ENCODE measurements around the gene CALU. TPM values are rescaled to one million over a fixed set of nuclear protein-coding genes. Genes with fewer than 3 reads are reported as not detected.

CALU gene
- total and polyA plus RNA-seq, 8 donors, result 8.7 to 46.0 (median 20.8) TPM

DNA sequence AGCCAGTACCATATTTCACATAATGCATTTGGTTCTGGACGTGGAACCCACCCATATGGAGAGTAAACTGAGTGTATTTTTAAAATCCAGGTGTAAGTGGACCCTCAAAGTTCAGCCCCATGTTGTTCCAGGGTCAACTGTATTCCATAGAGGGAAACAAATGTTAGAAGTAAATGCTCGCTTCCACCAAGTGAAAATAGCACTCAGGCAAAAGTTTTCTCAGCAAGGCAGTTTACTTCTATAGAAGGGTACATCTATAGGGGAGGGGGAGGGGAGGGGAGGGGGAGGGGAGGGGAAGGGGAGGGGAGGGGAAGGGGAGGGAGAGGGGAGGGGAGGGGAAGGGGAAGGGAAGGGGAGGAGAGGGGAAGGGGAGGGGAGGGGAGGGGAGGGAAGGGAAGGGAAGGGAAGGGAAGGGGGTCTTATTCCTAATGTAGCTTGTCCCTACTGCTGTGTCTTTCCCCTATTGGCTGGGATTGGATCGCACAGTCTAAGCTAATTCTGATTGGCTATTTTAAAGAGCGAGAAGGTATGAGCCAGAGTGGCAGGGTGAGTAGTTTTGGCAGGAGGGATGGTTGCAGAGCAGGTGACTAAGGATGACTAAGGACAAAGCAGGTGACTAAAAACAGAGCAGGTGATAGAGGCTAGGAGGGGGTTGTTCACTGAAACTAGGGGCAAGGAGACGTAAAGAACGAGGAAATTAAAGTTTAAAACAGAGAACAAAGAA is 37.9 kb upstream of the CALU start:
- ATAC-seq, result no peak
- no peak overlapping the region for H3K27ac ChIP-seq
- 59 to 69% methylated on average over 6 of the region's 6 CpGs for WGBS, 2 donors
- TF ChIP-seq, protein P1, sequence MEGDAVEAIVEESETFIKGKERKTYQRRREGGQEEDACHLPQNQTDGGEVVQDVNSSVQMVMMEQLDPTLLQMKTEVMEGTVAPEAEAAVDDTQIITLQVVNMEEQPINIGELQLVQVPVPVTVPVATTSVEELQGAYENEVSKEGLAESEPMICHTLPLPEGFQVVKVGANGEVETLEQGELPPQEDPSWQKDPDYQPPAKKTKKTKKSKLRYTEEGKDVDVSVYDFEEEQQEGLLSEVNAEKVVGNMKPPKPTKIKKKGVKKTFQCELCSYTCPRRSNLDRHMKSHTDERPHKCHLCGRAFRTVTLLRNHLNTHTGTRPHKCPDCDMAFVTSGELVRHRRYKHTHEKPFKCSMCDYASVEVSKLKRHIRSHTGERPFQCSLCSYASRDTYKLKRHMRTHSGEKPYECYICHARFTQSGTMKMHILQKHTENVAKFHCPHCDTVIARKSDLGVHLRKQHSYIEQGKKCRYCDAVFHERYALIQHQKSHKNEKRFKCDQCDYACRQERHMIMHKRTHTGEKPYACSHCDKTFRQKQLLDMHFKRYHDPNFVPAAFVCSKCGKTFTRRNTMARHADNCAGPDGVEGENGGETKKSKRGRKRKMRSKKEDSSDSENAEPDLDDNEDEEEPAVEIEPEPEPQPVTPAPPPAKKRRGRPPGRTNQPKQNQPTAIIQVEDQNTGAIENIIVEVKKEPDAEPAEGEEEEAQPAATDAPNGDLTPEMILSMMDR (IDR thresholded peaks at IDR 0.05), result no peak
- no peak for DNase-seq
- peaks cover 0 to 16% (median 2%) of the 10 kb centered on the region in 4 donors for H3K27me3 ChIP-seq
- no peaks in the 10 kb centered on the region for H3K36me3 ChIP-seq
- FAIRE-seq, result no peak
- intact Hi-C loops (cut with DNase I), result no loop called here
- H3K4me3 ChIP-seq, result no peak overlapping the region
- no peaks in the 10 kb centered on the region for H3K9me3 ChIP-seq
- peaks cover 0 to 3% (median 0%) of the 10 kb centered on the region in 3 donors for H3K4me1 ChIP-seq

DNA sequence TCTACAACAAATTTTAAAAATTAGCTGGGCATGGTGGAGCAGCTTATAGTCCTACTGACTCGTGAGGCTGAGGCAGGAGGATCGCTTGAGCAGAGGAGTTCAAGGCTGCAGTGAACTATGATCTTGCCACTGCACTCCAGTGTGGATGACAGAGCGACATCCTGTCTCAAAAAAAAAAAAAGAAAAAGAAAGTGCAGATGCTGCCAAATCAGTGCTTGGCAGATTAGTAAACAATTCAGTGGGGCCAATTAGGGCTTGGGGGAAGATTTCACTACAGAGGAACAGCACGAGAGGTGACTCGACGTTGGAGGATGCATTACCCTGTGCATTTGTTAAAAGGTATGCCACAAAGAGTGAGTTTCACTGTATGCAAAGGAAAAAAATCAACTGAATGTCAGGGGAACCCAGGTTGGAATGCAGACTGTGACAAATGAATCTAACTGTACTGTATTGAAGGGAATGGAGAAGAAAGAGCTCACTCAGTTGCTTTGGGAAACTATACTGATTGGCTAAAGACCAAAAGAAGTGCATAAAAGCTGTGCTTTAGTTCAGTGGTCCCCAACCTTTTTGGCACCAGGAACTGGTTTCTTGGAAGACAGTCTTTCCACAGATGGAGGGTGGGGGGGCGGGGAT is 35.4 kb upstream of the CALU start:
- Histone ChIP-seq H3K27me3 (peaks cover 0 to 8% (median 2%) of the 10 kb centered on the region in 4 donors), H3K4me3 (no peak overlapping the region), H3K4me1 (no peaks in the 10 kb centered on the region), H3K27ac (no peak overlapping the region), H3K9me3 (no peaks in the 10 kb centered on the region), H3K36me3 (no peaks in the 10 kb centered on the region)
- DNase-seq, result no peak
- FAIRE-seq, result no peak
- intact Hi-C loops (cut with DNase I), result no loop called here
- ATAC-seq, result no peak
- TF ChIP-seq, protein P1 (IDR thresholded peaks at IDR 0.05), result no peak
- WGBS, 2 donors, result 64% methylated on average over 7 of the region's 7 CpGs

DNA sequence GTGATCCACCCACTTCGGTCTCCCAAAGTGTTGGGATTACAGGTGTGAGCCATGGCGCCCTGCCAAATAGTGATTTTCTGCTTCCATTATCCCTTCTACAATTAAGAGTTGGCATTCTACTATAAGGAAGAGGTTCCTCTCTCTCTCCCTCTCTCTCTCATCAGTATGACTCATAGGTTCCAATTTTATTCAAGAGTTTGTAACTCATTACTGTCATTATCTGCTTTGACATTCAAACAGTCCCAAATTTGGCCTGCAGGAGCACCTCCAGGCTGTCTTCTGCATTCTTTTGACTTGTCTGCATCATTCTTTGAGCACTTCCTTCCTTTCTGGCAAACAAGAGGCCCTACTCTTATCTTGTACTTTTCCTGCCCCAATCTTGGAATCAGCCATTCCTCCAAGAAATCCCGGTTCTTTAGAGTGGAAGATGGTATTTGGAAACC is 33.2 kb upstream of the CALU start:
- 72% methylated on average over 3 of the region's 3 CpGs for WGBS, 2 donors
- no peaks in the 10 kb centered on the region for H3K27me3 ChIP-seq
- no peak for FAIRE-seq
- no peak for ATAC-seq
- no peaks in the 10 kb centered on the region for H3K36me3 ChIP-seq
- H3K27ac ChIP-seq, result no peak overlapping the region
- intact Hi-C loops (cut with DNase I), result no loop called here
- no peaks in the 10 kb centered on the region for H3K4me1 ChIP-seq
- H3K4me3 ChIP-seq, result no peak overlapping the region
- no peak for DNase-seq
- TF ChIP-seq, protein P1 (IDR thresholded peaks at IDR 0.05), result no peak
- H3K9me3 ChIP-seq, result no peaks in the 10 kb centered on the region

DNA sequence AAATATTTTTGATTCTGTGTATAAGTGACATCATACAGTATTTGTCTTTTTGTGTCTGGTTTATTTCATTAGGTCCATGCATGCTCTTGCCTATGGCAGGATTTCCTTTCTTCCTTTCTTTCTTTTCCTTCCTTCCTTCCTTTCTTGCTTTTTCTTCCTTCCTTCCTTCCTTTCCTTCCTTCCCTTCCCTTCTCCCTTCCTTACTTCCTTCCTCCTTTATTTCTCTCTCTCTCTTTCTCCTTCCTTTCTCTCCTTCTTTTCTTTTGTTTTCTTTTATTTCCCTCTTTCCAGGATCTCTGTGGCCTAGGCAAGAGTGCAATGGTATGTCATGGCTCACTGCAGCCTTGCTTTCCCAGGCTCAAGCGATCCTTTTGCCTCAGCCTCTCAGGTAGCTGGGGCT is 31.4 kb upstream of the CALU start:
- intact Hi-C loops (cut with DNase I), result no loop called here
- WGBS, 2 donors, result 83 to 84% methylated on average over 1 of the region's 1 CpG

More for the DNA sequence above, 31.4 kb upstream of the CALU start:
- H3K4me1 ChIP-seq, result no peaks in the 10 kb centered on the region
- H3K9me3 ChIP-seq, result no peaks in the 10 kb centered on the region
- ATAC-seq (no peak), FAIRE-seq (no peak), DNase-seq (no peak)
- H3K4me3 ChIP-seq, result no peak overlapping the region
- no peak overlapping the region for H3K27ac ChIP-seq
- TF ChIP-seq, protein P1 (IDR thresholded peaks at IDR 0.05), result no peak
- no peaks in the 10 kb centered on the region for H3K36me3 ChIP-seq
- no peaks in the 10 kb centered on the region for H3K27me3 ChIP-seq
